ENCODE data around the gene IPP.
"Not testable (repeated sequence)": the region's sequence is repeated elsewhere in the genome, so short reads cannot be mapped to it uniquely, and the experiment has no call there.

GRCh38 chr1:45739641-45740156 is 10.8 kb downstream of the IPP start:
- TF ChIP-seq, protein P1, sequence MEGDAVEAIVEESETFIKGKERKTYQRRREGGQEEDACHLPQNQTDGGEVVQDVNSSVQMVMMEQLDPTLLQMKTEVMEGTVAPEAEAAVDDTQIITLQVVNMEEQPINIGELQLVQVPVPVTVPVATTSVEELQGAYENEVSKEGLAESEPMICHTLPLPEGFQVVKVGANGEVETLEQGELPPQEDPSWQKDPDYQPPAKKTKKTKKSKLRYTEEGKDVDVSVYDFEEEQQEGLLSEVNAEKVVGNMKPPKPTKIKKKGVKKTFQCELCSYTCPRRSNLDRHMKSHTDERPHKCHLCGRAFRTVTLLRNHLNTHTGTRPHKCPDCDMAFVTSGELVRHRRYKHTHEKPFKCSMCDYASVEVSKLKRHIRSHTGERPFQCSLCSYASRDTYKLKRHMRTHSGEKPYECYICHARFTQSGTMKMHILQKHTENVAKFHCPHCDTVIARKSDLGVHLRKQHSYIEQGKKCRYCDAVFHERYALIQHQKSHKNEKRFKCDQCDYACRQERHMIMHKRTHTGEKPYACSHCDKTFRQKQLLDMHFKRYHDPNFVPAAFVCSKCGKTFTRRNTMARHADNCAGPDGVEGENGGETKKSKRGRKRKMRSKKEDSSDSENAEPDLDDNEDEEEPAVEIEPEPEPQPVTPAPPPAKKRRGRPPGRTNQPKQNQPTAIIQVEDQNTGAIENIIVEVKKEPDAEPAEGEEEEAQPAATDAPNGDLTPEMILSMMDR (conservative IDR thresholded peaks at IDR 0.05; ENCODE audit: low read depth, low read length) = not testable (repeated sequence)
- TF ChIP-seq POLR2A (IDR thresholded peaks at IDR 0.05; ENCODE audit: low read depth, low read length) = not testable (repeated sequence)
